Measurements from ENCODE around the gene SMARCA2.
A peak's percentile ranks its signal among the peaks of the same experiment; 100 is the strongest.

Gene SMARCA2

GRCh38 chr9:2014696-2015580 is at the start of gene SMARCA2:
TSS of gene SMARCA2 (plus strand) at chr9:2015347. CDS start at chr9:2029023, 13,676 bp downstream.
- Histone ChIP-seq H3K4me3 (ENCODE audit: insufficient read depth, low read length, poor library complexity, severe bottlenecking) (peak within 1 kb of the TSS; percentile 84), H3K79me2 (ENCODE audit: insufficient read depth, low read length) (no peaks in the 10 kb centered on the region), H4K20me1 (ENCODE audit: low read depth, low read length) (peaks cover 17% of the 10 kb centered on the region; the same call in 1 of the 2 replicates), H3K9ac (ENCODE audit: low read length) (peak within 1 kb of the TSS; percentile 72), H3F3A (ENCODE audit: insufficient read depth) (0 out of 2 replicates have a peak, but pooled peaks cover 8% of the 10 kb centered on the region), H3K27me3 (ENCODE audit: low read length) (no peaks in the 10 kb centered on the region), H2AFZ (ENCODE audit: low read depth, low read length, severe bottlenecking) (peak within 1 kb of the TSS; percentile 92), H3K36me3 (ENCODE audit: low read length) (no peaks in the 10 kb centered on the region), H3K27ac (ENCODE audit: low read depth, low read length) (peak within 1 kb of the TSS; percentile 57), H3K9me2 (replicated peaks; ENCODE audit: insufficient read depth, low read length) (no peaks in the 10 kb centered on the region), H3K4me2 (ENCODE audit: low read depth, low read length, poor library complexity, severe bottlenecking) (peak within 1 kb of the TSS; percentile 94), H3K9me3 (ENCODE audit: insufficient read depth, low read length) (no peaks in the 10 kb centered on the region)
- TF ChIP-seq CTCF (IDR thresholded peaks at IDR 0.05; ENCODE audit: insufficient read depth, low read length, poor library complexity, severe bottlenecking) (no peak), EZH2phosphoT487 (conservative IDR thresholded peaks at IDR 0.05; ENCODE audit: low read length) (no peak)

- H3K4me2 ChIP-seq (ENCODE audit: low read depth, low read length, poor library complexity, severe bottlenecking): no peak overlapping the region
- H3K27ac ChIP-seq (ENCODE audit: low read depth, low read length): no peak overlapping the region
- no peak overlapping the region for H2AFZ ChIP-seq (ENCODE audit: low read depth, low read length, severe bottlenecking)
- H3K9me3 ChIP-seq (ENCODE audit: insufficient read depth, low read length): no peaks in the 10 kb centered on the region
- H3K27me3 ChIP-seq (ENCODE audit: low read length): no peaks in the 10 kb centered on the region
- TF ChIP-seq EZH2phosphoT487 (conservative IDR thresholded peaks at IDR 0.05; ENCODE audit: low read length) (no peak), CTCF (IDR thresholded peaks at IDR 0.05; ENCODE audit: insufficient read depth, low read length, poor library complexity, severe bottlenecking) (no peak)
- no peaks in the 10 kb centered on the region for H3F3A ChIP-seq (ENCODE audit: insufficient read depth)
- H3K9ac ChIP-seq (ENCODE audit: low read length): no peak overlapping the region
- no peak overlapping the region for H3K4me3 ChIP-seq (ENCODE audit: insufficient read depth, low read length, poor library complexity, severe bottlenecking)
- no peaks in the 10 kb centered on the region for H3K9me2 ChIP-seq (replicated peaks; ENCODE audit: insufficient read depth, low read length)
- no peaks in the 10 kb centered on the region for H4K20me1 ChIP-seq (ENCODE audit: low read depth, low read length)
- no peaks in the 10 kb centered on the region for H3K79me2 ChIP-seq (ENCODE audit: insufficient read depth, low read length)
- H3K36me3 ChIP-seq (ENCODE audit: low read length): no peaks in the 10 kb centered on the region
These were observed 48.3 kb upstream of the SMARCA2 start for GRCh38 chr9:1966725-1967366.

- no peak overlapping the region for H3K4me3 ChIP-seq (ENCODE audit: insufficient read depth, low read length, poor library complexity, severe bottlenecking)
- no peaks in the 10 kb centered on the region for H4K20me1 ChIP-seq (ENCODE audit: low read depth, low read length)
- H3K27me3 ChIP-seq (ENCODE audit: low read length): no peaks in the 10 kb centered on the region
- H2AFZ ChIP-seq (ENCODE audit: low read depth, low read length, severe bottlenecking): no peak overlapping the region
- no peaks in the 10 kb centered on the region for H3K9me2 ChIP-seq (replicated peaks; ENCODE audit: insufficient read depth, low read length)
- no peak overlapping the region for H3K27ac ChIP-seq (ENCODE audit: low read depth, low read length)
- no peaks in the 10 kb centered on the region for H3K79me2 ChIP-seq (ENCODE audit: insufficient read depth, low read length)
- H3K4me2 ChIP-seq (ENCODE audit: low read depth, low read length, poor library complexity, severe bottlenecking): no peak overlapping the region
- no peaks in the 10 kb centered on the region for H3F3A ChIP-seq (ENCODE audit: insufficient read depth)
- TF ChIP-seq EZH2phosphoT487 (conservative IDR thresholded peaks at IDR 0.05; ENCODE audit: low read length): no peak
- no peak for TF ChIP-seq CTCF (IDR thresholded peaks at IDR 0.05; ENCODE audit: insufficient read depth, low read length, poor library complexity, severe bottlenecking)
- no peaks in the 10 kb centered on the region for H3K36me3 ChIP-seq (ENCODE audit: low read length)
- H3K9me3 ChIP-seq (ENCODE audit: insufficient read depth, low read length): no peaks in the 10 kb centered on the region
- no peak overlapping the region for H3K9ac ChIP-seq (ENCODE audit: low read length)
These were observed 46.0 kb upstream of the SMARCA2 start for GRCh38 chr9:1969160-1969559.

All from SU-DHL-6 (cell line).